Natural killer cell (primary cell): ENCODE data around the gene CR1. TPM values are rescaled to one million over a fixed set of nuclear protein-coding genes. Genes with fewer than 3 reads are reported as not detected.
A peak's percentile ranks its signal among the peaks of the same experiment; 100 is the strongest.

ENCODE experiments used
- ATAC-seq, 3 donors: fragments of 150-1000 bp in 2 of 3; fragments of 200-7000 bp in 1 of 3; cut with Tn5 transposase; 1 replicate in 1 of 3; 2 replicates in 2 of 3; pipeline ENCODE4 v1.10.0; 2021; ENCODE audit warnings: mild to moderate bottlenecking in 2 of 3, moderate library complexity in 2 of 3
- DNase-seq, 2 donors: peaks; one replicate each; pipeline versions ENCODE4 v3.0.0 to v3.0.0-alpha.2; 2013 to 2021; ENCODE audit warnings: mixed read lengths in 1 of 2
- H3K27ac ChIP-seq: one replicate; pipeline ENCODE4 v1.5.1; 2013; ENCODE audit warnings: mild to moderate bottlenecking, low read length
- H3K27me3 ChIP-seq: one replicate; pipeline ENCODE4 v1.6.1; 2013; ENCODE audit warnings: low read length; ENCODE audit not compliant: control insufficient read depth, insufficient read depth
- H3K36me3 ChIP-seq: one replicate; pipeline ENCODE4 v1.6.1; 2013; ENCODE audit warnings: low read length; ENCODE audit not compliant: control insufficient read depth, insufficient read depth
- H3K4me1 ChIP-seq: one replicate; pipeline ENCODE4 v1.6.1; 2013; ENCODE audit warnings: low read length; ENCODE audit not compliant: control insufficient read depth, insufficient read depth
- H3K4me3 ChIP-seq: one replicate; pipeline ENCODE4 v1.5.1; 2013; ENCODE audit warnings: low read length
- H3K9me3 ChIP-seq: one replicate; pipeline ENCODE4 v1.6.1; 2013; ENCODE audit warnings: low read length; ENCODE audit not compliant: control insufficient read depth, insufficient read depth
- H3K27ac Mint-ChIP-seq, 2 donors: one replicate each; pipeline ENCODE4 v1.8.0; 2022; ENCODE audit warnings: mild to moderate bottlenecking in 2 of 2, mixed read lengths in 2 of 2, moderate library complexity in 1 of 2
- H3K27me3 Mint-ChIP-seq, 2 donors: one replicate each; pipeline ENCODE4 v1.8.0; 2022; ENCODE audit warnings: low read depth in 2 of 2, mixed read lengths in 2 of 2
- H3K36me3 Mint-ChIP-seq: one replicate; pipeline ENCODE4 v1.8.0; 2022; ENCODE audit warnings: mixed read lengths
- H3K4me1 Mint-ChIP-seq, 2 donors: one replicate each; pipeline ENCODE4 v1.8.0; 2022; ENCODE audit warnings: mixed read lengths in 2 of 2
- H3K4me3 Mint-ChIP-seq: one replicate; pipeline ENCODE4 v1.8.0; 2022; ENCODE audit warnings: mild to moderate bottlenecking, moderate library complexity, mixed read lengths
- H3K9me3 Mint-ChIP-seq, 2 donors: one replicate each; pipeline ENCODE4 v1.8.0; 2022; ENCODE audit warnings: mixed read lengths in 2 of 2
- WGBS: methylation state at CpG from one replicate; pipeline ENCODE4 v1.1.7; 2013; ENCODE audit warnings: missing lambda C conversion rate; ENCODE audit not compliant: insufficient coverage; 5-methylcytosine and 5-hydroxymethylcytosine counted together
- intact Hi-C: fragments of 100-400 bp; cut with micrococcal nuclease; formaldehyde crosslinking; loops from one replicate; pipeline ENCODE4 v1.14.2; 2022
- total RNA-seq, 4 donors: library from RNA; stranded (reverse); fragments of 120-200 nt in 1 of 4; gene quantifications; one replicate each; pipeline versions ENCODE4 v1.2.3 to v1.2.4, GENCODE V29; 2013 to 2022
- TF ChIP-seq, protein P1 (sequence below): fragments of 200-600 bp; IDR thresholded peaks from one replicate; pipeline ENCODE4 v1.8.0; 2022; ENCODE audit warnings: antibody characterized with exemption

CR1 gene
- total RNA-seq, 3 donors from 2014 or later (not counting 1 experiment from before 2014, with no cell fraction given): 1.5 to 39.4 (median 2.6) TPM

DNA sequence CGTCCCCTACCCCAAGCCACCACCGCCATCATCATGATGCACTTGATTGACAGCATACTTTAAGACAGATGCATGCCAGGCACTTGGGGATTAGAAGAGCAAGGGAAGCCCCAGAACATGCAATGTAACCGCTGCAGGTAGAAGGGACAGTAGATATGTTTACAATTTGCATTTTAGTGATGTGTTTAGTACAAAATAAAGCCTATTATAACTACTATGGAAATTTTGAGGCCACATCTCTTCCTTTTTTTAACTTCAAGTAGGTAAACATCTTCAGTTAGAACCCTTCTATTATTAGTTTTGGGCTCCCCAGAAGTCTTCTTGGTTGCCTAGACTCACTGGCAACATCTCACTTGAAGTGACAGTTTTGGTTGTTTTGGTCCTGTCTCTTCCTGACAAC lies 174.2 kb downstream of the CR1 start:
- H3K4me1 Mint-ChIP-seq: no peaks in the 10 kb centered on the region
- Histone ChIP-seq H3K36me3 (no peaks in the 10 kb centered on the region), H3K4me1 (no peaks in the 10 kb centered on the region), H3K4me3 (no peak overlapping the region), H3K9me3 (no peaks in the 10 kb centered on the region), H3K27me3 (peaks cover 5% of the 10 kb centered on the region), H3K27ac (no peak overlapping the region)
- intact Hi-C loops: no loop called here
- DNase-seq (no peak), ATAC-seq (no peak)
- no peak overlapping the region for H3K27ac Mint-ChIP-seq
- no peaks in the 10 kb centered on the region for H3K36me3 Mint-ChIP-seq
- H3K4me3 Mint-ChIP-seq: no peak overlapping the region
- H3K9me3 Mint-ChIP-seq: no peaks in the 10 kb centered on the region
- peaks cover 52 to 64% of the 10 kb centered on the region in 2 donors for H3K27me3 Mint-ChIP-seq
- WGBS: 83% methylated on average over 3 of the region's 3 CpGs
- TF ChIP-seq, protein P1, sequence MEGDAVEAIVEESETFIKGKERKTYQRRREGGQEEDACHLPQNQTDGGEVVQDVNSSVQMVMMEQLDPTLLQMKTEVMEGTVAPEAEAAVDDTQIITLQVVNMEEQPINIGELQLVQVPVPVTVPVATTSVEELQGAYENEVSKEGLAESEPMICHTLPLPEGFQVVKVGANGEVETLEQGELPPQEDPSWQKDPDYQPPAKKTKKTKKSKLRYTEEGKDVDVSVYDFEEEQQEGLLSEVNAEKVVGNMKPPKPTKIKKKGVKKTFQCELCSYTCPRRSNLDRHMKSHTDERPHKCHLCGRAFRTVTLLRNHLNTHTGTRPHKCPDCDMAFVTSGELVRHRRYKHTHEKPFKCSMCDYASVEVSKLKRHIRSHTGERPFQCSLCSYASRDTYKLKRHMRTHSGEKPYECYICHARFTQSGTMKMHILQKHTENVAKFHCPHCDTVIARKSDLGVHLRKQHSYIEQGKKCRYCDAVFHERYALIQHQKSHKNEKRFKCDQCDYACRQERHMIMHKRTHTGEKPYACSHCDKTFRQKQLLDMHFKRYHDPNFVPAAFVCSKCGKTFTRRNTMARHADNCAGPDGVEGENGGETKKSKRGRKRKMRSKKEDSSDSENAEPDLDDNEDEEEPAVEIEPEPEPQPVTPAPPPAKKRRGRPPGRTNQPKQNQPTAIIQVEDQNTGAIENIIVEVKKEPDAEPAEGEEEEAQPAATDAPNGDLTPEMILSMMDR: no peak

DNA sequence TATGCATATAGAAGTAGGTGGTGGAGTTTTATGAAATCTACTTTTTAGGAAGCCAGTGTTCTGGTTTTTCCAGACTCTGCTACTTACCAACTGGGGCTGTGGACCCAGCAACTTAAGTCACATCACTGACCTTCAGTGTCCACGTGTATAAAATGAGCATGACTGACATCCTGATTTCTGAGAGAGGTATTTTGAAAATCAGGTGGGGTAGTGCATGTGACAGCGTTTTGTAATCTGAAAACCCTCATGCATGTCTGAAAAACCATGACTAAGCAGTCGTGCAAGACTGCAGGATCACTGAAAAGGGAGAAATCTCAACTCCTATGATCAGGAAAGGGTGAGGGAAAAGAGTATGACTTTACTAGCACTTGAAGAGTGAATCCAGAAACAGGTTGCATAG lies 175.0 kb downstream of the CR1 start:
- DNase-seq (no peak), ATAC-seq (no peak)
- 6% methylated on average over 3 of the region's 3 CpGs for WGBS
- no peak overlapping the region for H3K4me3 Mint-ChIP-seq
- H3K4me1 ChIP-seq: no peaks in the 10 kb centered on the region
- H3K36me3 Mint-ChIP-seq: no peaks in the 10 kb centered on the region
- H3K9me3 ChIP-seq: no peaks in the 10 kb centered on the region
- intact Hi-C loops: no loop called here
- H3K27me3 ChIP-seq: peaks cover 5% of the 10 kb centered on the region
- no peak overlapping the region for H3K27ac Mint-ChIP-seq
- no peaks in the 10 kb centered on the region for H3K9me3 Mint-ChIP-seq
- H3K36me3 ChIP-seq: no peaks in the 10 kb centered on the region
- TF ChIP-seq, protein P1: no peak
- no peak overlapping the region for H3K4me3 ChIP-seq
- H3K27ac ChIP-seq: no peak overlapping the region
- H3K27me3 Mint-ChIP-seq: peaks cover 55 to 61% of the 10 kb centered on the region in 2 donors
- no peaks in the 10 kb centered on the region for H3K4me1 Mint-ChIP-seq

DNA sequence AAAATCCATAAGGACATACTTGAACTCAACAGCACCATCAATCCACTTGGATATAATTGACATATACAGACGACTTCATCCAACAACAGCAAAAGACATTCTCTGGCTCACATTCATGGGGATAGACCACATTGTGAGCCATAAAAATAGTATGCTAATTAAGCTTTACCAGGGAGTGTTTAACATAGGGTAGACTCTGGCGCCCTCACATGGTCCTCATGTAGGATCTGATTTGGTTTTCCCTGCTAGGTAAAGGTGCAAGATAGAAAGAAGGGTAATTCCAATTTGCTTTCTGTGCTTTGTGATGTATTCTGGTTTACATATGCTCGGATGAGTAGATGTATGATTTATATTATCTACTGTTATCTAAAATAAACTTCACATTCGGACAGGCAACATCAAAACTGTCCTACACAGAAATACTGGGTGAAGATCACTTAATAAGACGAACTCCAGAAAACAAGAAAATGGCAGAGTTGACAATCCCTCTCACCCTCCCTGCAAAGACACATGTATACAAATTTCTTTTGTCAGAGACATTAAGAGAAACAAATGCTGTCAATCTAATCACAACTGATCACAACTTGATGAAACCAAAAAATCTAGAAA lies 176.7 kb downstream of the CR1 start:
- H3K4me3 Mint-ChIP-seq: no peak overlapping the region
- peaks cover 42 to 48% of the 10 kb centered on the region in 2 donors for H3K27me3 Mint-ChIP-seq
- peaks cover 5% of the 10 kb centered on the region for H3K27me3 ChIP-seq
- H3K36me3 Mint-ChIP-seq: no peaks in the 10 kb centered on the region
- TF ChIP-seq, protein P1: no peak
- intact Hi-C loops: no loop called here
- no peak overlapping the region for H3K27ac ChIP-seq
- H3K9me3 Mint-ChIP-seq: no peaks in the 10 kb centered on the region
- WGBS: 33% methylated on average over 4 of the region's 5 CpGs
- no peaks in the 10 kb centered on the region for H3K36me3 ChIP-seq
- no peaks in the 10 kb centered on the region for H3K4me1 Mint-ChIP-seq
- no peaks in the 10 kb centered on the region for H3K9me3 ChIP-seq
- ATAC-seq: no peak
- peak in 1 of 2 donors; percentile 38 for DNase-seq
- H3K27ac Mint-ChIP-seq: no peak overlapping the region
- H3K4me3 ChIP-seq: no peak overlapping the region
- no peaks in the 10 kb centered on the region for H3K4me1 ChIP-seq

DNA sequence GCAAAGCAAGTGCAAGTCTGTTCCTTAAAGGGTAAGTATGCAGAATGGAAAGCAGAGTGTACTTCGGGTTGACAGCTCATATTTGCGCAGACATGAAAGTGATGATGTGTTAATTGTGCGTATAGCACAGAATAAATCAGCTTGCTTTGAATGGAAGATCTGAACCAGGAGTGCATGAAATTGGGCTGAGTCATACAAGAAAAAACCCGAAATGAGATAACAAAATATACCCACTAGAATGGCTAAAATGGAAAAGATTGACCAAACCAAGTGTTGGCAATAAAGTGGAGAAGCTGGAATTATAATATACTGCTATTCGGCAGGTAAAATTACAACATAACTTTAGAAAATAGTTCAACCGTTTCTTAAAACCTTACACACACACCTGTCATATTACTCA lies 177.4 kb downstream of the CR1 start:
- H3K9me3 Mint-ChIP-seq: no peaks in the 10 kb centered on the region
- Histone ChIP-seq H3K27me3 (peaks cover 5% of the 10 kb centered on the region), H3K9me3 (no peaks in the 10 kb centered on the region), H3K27ac (no peak overlapping the region), H3K4me3 (no peak overlapping the region), H3K4me1 (no peaks in the 10 kb centered on the region), H3K36me3 (no peaks in the 10 kb centered on the region)
- H3K4me3 Mint-ChIP-seq: no peak overlapping the region
- DNase-seq (no peak), ATAC-seq (no peak)
- intact Hi-C loops: no loop called here
- TF ChIP-seq, protein P1: no peak
- H3K27ac Mint-ChIP-seq: no peak overlapping the region
- H3K27me3 Mint-ChIP-seq: peaks cover 37 to 48% of the 10 kb centered on the region in 2 donors
- no peaks in the 10 kb centered on the region for H3K4me1 Mint-ChIP-seq
- no peaks in the 10 kb centered on the region for H3K36me3 Mint-ChIP-seq
- WGBS: 81% methylated on average over 5 of the region's 6 CpGs
